ACHN (cell line): ENCODE data around the gene FAM53A.

Experiments used
- DNase-seq: peaks from one replicate; pipeline ENCODE4 v3.0.0-alpha.2; 2015
- in situ Hi-C: cut with HindIII; loops from 2 replicates; pipeline ENCODE4 v1.10.0; 2017; ENCODE audit warnings: low sequenced_read_pairs, low pct_ligation_motif_present, low pct_unique_long_range_greater_than_20kb

FAM53A gene

GRCh38 chr4:1669270-1669669, 14.8 kb downstream of the FAM53A start:
- no peak for DNase-seq
- in situ Hi-C loops = no loop called here

GRCh38 chr4:1668488-1668840, 15.6 kb downstream of the FAM53A start:
- in situ Hi-C loops = no loop called here
- no peak for DNase-seq

- in situ Hi-C loops = no loop called here
- DNase-seq = no peak
Measured at GRCh38 chr4:1667273-1667672, 16.8 kb downstream of the FAM53A start.

- no peak for DNase-seq
- in situ Hi-C loops = no loop called here
Measured at GRCh38 chr4:1666391-1666790, 17.7 kb downstream of the FAM53A start.

- in situ Hi-C loops = no loop called here
- no peak for DNase-seq
Measured at GRCh38 chr4:1664141-1664540, 20.0 kb downstream of the FAM53A start.

- in situ Hi-C loops = no loop called here
- DNase-seq = no peak
Measured at GRCh38 chr4:1663549-1663948, 20.6 kb downstream of the FAM53A start.

- DNase-seq = no peak
- in situ Hi-C loops = no loop called here
Measured at GRCh38 chr4:1661695-1662094, 22.4 kb downstream of the FAM53A start.

GRCh38 chr4:1660948-1661677, 23.0 kb downstream of the FAM53A start:
- DNase-seq = no peak
- in situ Hi-C loops = no loop called here

GRCh38 chr4:1659104-1660043, 24.7 kb downstream of the FAM53A start:
- in situ Hi-C loops = no loop called here
- DNase-seq = no peak

GRCh38 chr4:1658581-1658980, 25.5 kb downstream of the FAM53A start:
- in situ Hi-C loops = no loop called here
- no peak for DNase-seq

- no peak for DNase-seq
- in situ Hi-C loops = no loop called here
Measured at GRCh38 chr4:1658146-1658545, 26.0 kb downstream of the FAM53A start.

GRCh38 chr4:1656986-1657385, 27.1 kb downstream of the FAM53A start:
- in situ Hi-C loops = no loop called here
- no peak for DNase-seq

GRCh38 chr4:1656132-1656531, 28.0 kb downstream of the FAM53A start:
- no peak for DNase-seq
- in situ Hi-C loops = no loop called here

GRCh38 chr4:1655676-1656075, 28.4 kb downstream of the FAM53A start:
- DNase-seq = no peak
- in situ Hi-C loops = no loop called here

GRCh38 chr4:1655081-1655480, 29.0 kb downstream of the FAM53A start:
- DNase-seq = no peak
- in situ Hi-C loops = no loop called here

GRCh38 chr4:1654216-1654955, 29.7 kb downstream of the FAM53A start:
- DNase-seq = no peak
- in situ Hi-C loops = no loop called here

GRCh38 chr4:1653776-1654175, 30.3 kb downstream of the FAM53A start:
- in situ Hi-C loops = no loop called here
- DNase-seq = no peak

GRCh38 chr4:1652088-1652487, 32.0 kb downstream of the FAM53A start:
- in situ Hi-C loops = no loop called here
- DNase-seq = no peak

- in situ Hi-C loops = no loop called here
- DNase-seq = no peak
Measured at GRCh38 chr4:1651609-1652008, 32.5 kb downstream of the FAM53A start.
